A673 (cell line): ENCODE data around the gene TSPAN31. TPM values are rescaled to one million over a fixed set of nuclear protein-coding genes. Genes with fewer than 3 reads are reported as not detected.

Experiments
- BruUV-seq: library from RNA; stranded (reverse); fragments of 400-500 nt; replicated peaks from 2 replicates; lab custom pipeline; 2021; lab: Mats Ljungman, UMichigan
- CTCF ChIA-PET: fragments of 300-600 bp; sonication (Branson Sonifier 250); formaldehyde crosslinking; loops from one replicate; lab custom pipeline; 2022; ENCODE audit warnings: antibody characterized with exemption; lab: Charles Lee
- POLR2A ChIA-PET: fragments of 300-600 bp; sonication (Branson Sonifier 250); formaldehyde crosslinking; loops from one replicate; lab custom pipeline; 2022; ENCODE audit warnings: antibody characterized with exemption; ENCODE audit not compliant: low non-redundant PET; lab: Charles Lee
- DNase-seq: peaks from one replicate; pipeline ENCODE4 v3.0.0-alpha.2; 2015; ENCODE audit warnings: low spot score
- H3K27ac ChIP-seq: fragments of 200-600 bp; sonication (generic); 2 replicates; pipeline ENCODE4 v1.5.1; 2016; ENCODE audit warnings: mixed run types, low read depth, mild to moderate bottlenecking, mixed read lengths, antibody characterized with exemption, low read length; ENCODE audit not compliant: poor library complexity, severe bottlenecking
- H3K27me3 ChIP-seq: fragments of 200-600 bp; sonication (generic); replicated peaks from 2 replicates; pipeline ENCODE4 v1.6.1; 2017; ENCODE audit warnings: mixed run types, low read depth, mild to moderate bottlenecking, mixed read lengths, antibody characterized with exemption, low read length; ENCODE audit not compliant: insufficient read depth, poor library complexity
- H3K36me3 ChIP-seq: fragments of 200-600 bp; sonication (generic); 2 replicates; pipeline ENCODE4 v1.6.1; 2016; ENCODE audit warnings: mixed run types, mild to moderate bottlenecking, mixed read lengths, antibody characterized with exemption, low read length; ENCODE audit not compliant: insufficient read depth, poor library complexity, severe bottlenecking
- H3K4me1 ChIP-seq: fragments of 200-600 bp; sonication (generic); 2 replicates; pipeline ENCODE4 v1.6.1; 2017; ENCODE audit warnings: mixed run types, mild to moderate bottlenecking, mixed read lengths, antibody characterized with exemption, low read length; ENCODE audit not compliant: insufficient read depth, poor library complexity, severe bottlenecking
- H3K4me3 ChIP-seq: fragments of 200-600 bp; sonication (generic); 2 replicates; pipeline ENCODE4 v1.5.1; 2016; ENCODE audit warnings: low read depth, mixed run types, mild to moderate bottlenecking, mixed read lengths, low read length; ENCODE audit not compliant: poor library complexity, severe bottlenecking
- H3K9me3 ChIP-seq: fragments of 200-600 bp; sonication (generic); 2 replicates; pipeline ENCODE4 v1.6.1; 2016; ENCODE audit warnings: mixed run types, low read depth, mild to moderate bottlenecking, mixed read lengths, antibody characterized with exemption, low read length; ENCODE audit not compliant: poor library complexity, severe bottlenecking
- EZH2 ChIP-seq: fragments of 200-600 bp; sonication (generic); IDR thresholded peaks from 2 replicates; pipeline ENCODE4 v1.6.1; 2017; ENCODE audit warnings: borderline replicate concordance, low read depth, mild to moderate bottlenecking, mixed read lengths, antibody characterized with exemption, low read length; ENCODE audit not compliant: poor library complexity, severe bottlenecking
- intact Hi-C: fragments of 100-400 bp; cut with micrococcal nuclease; formaldehyde crosslinking; loops from one replicate; pipeline ENCODE4 v1.10.0; 2022; ENCODE audit not compliant: unreplicated experiment
- total RNA-seq: library from RNA; stranded (reverse); gene quantifications from 2 replicates; pipeline ENCODE4 v1.2.3, GENCODE V29; 2021
- TF ChIP-seq, protein P1 (sequence below): fragments of 300-800, 200-600 bp; sonication (generic); conservative IDR thresholded peaks from 2 replicates; pipeline ENCODE4 v1.5.1; 2017; ENCODE audit warnings: low read depth, mild to moderate bottlenecking, antibody characterized with exemption, low read length, moderate library complexity, mixed read lengths

Gene TSPAN31
- total RNA-seq, 1 experiment from 2014 or later = 8.9 TPM

DNA sequence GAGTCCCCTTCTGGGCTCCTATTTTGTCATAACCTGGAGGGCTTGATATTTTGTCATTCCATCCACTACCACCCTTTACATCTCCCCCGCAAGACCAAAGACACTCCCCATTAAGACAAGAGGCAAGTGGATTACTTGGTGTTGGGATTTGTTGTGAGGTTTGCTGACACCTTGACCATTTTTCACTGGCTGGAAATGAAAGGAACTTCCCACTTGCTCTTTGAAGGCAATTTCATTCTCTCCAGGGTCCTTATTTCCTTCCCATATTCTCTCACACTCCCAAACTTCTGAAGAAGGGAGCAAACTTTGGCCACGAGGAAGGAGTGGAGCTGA lies 21.2 kb upstream of the TSPAN31 start:
- Histone ChIP-seq H3K27me3 (no peaks in the 10 kb centered on the region), H3K9me3 (no peaks in the 10 kb centered on the region), H3K4me1 (peaks cover 7% of the 10 kb centered on the region), H3K36me3 (peaks cover 10% of the 10 kb centered on the region), H3K4me3 (no peak overlapping the region), H3K27ac (no peak overlapping the region)
- DNase-seq = no peak
- no peak for TF ChIP-seq EZH2
- TF ChIP-seq, protein P1, sequence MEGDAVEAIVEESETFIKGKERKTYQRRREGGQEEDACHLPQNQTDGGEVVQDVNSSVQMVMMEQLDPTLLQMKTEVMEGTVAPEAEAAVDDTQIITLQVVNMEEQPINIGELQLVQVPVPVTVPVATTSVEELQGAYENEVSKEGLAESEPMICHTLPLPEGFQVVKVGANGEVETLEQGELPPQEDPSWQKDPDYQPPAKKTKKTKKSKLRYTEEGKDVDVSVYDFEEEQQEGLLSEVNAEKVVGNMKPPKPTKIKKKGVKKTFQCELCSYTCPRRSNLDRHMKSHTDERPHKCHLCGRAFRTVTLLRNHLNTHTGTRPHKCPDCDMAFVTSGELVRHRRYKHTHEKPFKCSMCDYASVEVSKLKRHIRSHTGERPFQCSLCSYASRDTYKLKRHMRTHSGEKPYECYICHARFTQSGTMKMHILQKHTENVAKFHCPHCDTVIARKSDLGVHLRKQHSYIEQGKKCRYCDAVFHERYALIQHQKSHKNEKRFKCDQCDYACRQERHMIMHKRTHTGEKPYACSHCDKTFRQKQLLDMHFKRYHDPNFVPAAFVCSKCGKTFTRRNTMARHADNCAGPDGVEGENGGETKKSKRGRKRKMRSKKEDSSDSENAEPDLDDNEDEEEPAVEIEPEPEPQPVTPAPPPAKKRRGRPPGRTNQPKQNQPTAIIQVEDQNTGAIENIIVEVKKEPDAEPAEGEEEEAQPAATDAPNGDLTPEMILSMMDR = no peak
- POLR2A ChIA-PET = no interaction called here
- intact Hi-C loops = no loop called here
- BruUV-seq = no TSS peak
- CTCF ChIA-PET = no interaction called here

DNA sequence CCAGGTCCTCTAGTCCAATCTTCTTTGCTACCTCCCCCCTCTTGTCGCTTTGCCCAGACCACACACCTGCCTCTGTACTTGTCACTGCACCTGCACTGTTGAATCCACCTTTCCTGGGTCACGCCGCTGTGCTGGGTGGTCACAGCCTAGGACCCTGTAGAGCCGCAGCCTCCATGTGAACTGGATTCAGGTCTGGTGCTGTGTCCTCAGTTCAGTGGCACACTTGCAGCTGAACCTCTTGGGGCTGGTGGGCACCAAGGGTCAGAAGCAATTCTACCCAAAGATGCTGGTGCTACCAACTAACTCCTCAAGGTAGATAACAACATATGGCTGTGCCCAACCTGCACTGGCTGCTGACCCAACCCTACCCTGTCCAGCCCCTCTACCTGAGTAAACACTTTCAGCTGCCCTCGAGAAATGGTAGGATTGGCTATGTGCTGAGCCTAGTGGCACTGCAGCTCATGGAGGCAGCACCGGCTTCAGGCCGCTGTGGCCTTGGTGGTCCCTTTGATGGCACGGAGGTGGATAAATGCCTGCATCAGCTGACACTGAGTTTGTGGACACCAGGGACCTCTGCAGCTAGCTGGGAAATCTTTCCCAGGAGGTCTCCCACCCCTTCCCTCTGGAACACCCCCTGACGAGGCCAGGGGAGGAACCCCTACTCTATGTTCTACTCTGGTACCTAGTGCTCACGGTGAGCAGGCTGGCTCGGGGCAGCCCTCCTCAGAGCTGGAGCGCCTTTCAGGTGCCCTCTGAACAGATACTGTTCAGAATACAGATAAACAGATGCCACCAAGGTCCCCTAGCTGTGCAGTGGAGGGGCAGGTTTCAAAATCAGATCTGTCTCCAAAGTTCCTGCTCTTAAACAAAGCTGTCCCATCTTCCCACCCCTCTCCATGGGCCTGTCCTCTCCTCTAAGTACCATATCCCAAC lies 20.6 kb upstream of the TSPAN31 start:
- no peak for DNase-seq
- peaks cover 4% of the 10 kb centered on the region for H3K36me3 ChIP-seq
- no peaks in the 10 kb centered on the region for H3K9me3 ChIP-seq
- BruUV-seq = no TSS peak
- ChIA-PET CTCF (no interaction called here), POLR2A (no interaction called here)
- H3K27me3 ChIP-seq = no peaks in the 10 kb centered on the region
- TF ChIP-seq, protein P1 = no peak
- TF ChIP-seq EZH2 = no peak
- intact Hi-C loops = no loop called here
- no peak overlapping the region for H3K27ac ChIP-seq
- H3K4me1 ChIP-seq = peaks cover 7% of the 10 kb centered on the region
- H3K4me3 ChIP-seq = no peak overlapping the region

DNA sequence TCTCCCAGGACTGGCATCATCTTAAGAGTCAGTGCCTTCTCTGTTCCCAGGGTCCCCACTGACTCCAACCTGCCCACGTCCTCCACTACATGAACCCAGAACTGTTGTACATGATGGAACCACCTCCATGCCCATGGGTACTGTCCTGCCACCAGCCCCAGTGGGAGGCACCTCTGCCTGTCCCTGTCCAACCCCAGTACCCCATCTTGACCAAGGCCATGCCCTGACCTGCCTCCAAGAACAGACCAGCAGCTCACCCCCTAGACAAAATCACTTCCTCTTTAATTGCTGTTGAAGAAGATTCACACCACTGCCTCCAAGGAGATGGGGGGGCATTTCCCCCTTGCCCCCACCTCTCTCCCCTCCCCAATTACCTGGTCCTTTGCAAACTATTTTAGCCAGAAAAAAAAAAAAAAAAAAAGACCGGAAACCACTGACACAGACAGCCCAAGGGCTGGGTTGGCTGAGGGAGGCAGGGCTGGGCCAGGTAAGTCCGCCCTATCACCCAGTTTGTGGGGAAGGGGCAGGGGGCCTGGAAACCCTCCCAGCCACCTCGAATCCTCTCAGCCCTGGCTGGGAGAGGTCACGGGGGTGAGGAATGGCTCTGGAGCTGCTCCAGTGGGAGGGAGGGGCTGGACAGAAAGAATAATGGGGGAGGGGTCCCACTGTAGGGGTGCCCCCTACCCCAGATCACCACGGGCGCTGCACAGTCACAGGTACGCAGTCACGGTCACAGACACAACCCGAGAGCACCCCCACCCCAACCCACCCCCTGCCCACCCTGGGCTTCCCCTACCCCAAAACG lies 19.7 kb upstream of the TSPAN31 start:
- Histone ChIP-seq H3K36me3 (no peaks in the 10 kb centered on the region), H3K4me1 (peaks cover 7% of the 10 kb centered on the region), H3K9me3 (no peaks in the 10 kb centered on the region), H3K27me3 (no peaks in the 10 kb centered on the region), H3K4me3 (no peak overlapping the region), H3K27ac (no peak overlapping the region)
- BruUV-seq = TSS peak; percentile 51
- ChIA-PET POLR2A (no interaction called here), CTCF (interaction anchor here (0.6 to 2.4 kb wide), 5 partner anchors 11 to 142 kb away, joined by 3 to 17 read pairs (median 4); partner anchors contain the start of gene TSPAN31)
- TF ChIP-seq, protein P1 = no peak
- TF ChIP-seq EZH2 = no peak
- intact Hi-C loops = loop anchor here (5.0 kb wide), 1 partner anchor 143 kb away; no protein-coding TSS in a partner anchor
- DNase-seq = no peak
